ENCODE measurements around the gene CLDN5.

DNA sequence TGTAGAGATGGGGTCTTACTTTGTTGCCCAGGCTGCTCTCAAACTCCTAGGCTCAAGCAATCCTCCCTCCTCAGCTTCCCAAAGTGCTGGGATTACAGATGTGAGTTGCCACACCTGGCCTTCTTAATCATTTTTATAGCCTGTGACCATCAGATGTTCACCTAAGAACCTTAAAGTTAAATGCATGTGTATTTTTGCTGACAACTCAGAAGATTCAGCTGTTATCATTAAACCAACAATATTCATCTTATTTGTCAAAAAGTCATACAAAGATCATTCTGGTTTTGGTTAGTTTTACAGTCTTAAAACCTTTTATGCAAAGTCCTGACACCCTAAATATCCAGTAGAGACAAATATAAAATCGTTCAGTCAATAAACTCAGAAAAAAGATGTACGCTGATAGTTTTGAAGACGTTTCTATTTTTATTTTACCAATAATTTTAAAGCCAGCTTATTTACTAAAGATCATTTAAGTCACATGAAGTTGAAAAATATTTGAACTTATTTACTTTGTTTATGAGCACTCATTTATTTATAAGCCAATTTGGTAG, 22.2 kb downstream of the CLDN5 start:
- TF ChIP-seq TAF1 (IDR thresholded peaks at IDR 0.05; ENCODE audit: borderline replicate concordance, insufficient read depth, low read length) (no peak), SIN3A (IDR thresholded peaks at IDR 0.05; ENCODE audit: borderline replicate concordance, insufficient read depth, low read length) (no peak), POLR2AphosphoS5 (IDR thresholded peaks at IDR 0.05; ENCODE audit: low read depth, low read length) (no peak), FOXP2 (optimal IDR thresholded peaks at IDR 0.05; ENCODE audit: borderline replicate concordance, extremely low read depth, extremely low read length, insufficient read depth) (no peak)
- TF ChIP-seq, protein P1, sequence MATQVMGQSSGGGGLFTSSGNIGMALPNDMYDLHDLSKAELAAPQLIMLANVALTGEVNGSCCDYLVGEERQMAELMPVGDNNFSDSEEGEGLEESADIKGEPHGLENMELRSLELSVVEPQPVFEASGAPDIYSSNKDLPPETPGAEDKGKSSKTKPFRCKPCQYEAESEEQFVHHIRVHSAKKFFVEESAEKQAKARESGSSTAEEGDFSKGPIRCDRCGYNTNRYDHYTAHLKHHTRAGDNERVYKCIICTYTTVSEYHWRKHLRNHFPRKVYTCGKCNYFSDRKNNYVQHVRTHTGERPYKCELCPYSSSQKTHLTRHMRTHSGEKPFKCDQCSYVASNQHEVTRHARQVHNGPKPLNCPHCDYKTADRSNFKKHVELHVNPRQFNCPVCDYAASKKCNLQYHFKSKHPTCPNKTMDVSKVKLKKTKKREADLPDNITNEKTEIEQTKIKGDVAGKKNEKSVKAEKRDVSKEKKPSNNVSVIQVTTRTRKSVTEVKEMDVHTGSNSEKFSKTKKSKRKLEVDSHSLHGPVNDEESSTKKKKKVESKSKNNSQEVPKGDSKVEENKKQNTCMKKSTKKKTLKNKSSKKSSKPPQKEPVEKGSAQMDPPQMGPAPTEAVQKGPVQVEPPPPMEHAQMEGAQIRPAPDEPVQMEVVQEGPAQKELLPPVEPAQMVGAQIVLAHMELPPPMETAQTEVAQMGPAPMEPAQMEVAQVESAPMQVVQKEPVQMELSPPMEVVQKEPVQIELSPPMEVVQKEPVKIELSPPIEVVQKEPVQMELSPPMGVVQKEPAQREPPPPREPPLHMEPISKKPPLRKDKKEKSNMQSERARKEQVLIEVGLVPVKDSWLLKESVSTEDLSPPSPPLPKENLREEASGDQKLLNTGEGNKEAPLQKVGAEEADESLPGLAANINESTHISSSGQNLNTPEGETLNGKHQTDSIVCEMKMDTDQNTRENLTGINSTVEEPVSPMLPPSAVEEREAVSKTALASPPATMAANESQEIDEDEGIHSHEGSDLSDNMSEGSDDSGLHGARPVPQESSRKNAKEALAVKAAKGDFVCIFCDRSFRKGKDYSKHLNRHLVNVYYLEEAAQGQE (IDR thresholded peaks at IDR 0.05; ENCODE audit: insufficient read depth in 1 of 2, low read depth in 2 of 2, low read length in 2 of 2), result no peak
